H1 (cell line): Measurements from ENCODE around the gene GNG12. TPM values are rescaled to one million over a fixed set of nuclear protein-coding genes. Genes with fewer than 3 reads are reported as not detected.
A peak's percentile ranks its signal among the peaks of the same experiment; 100 is the strongest.

ENCODE experiments used
- CTCF ChIA-PET: fragments of 300-600 bp; sonication (Branson Sonifier 250); formaldehyde crosslinking; loops from one replicate; lab custom pipeline; 2021; ENCODE audit not compliant: partially characterized antibody; lab: Charles Lee
- POLR2A ChIA-PET: fragments of 300-600 bp; sonication (Branson Sonifier 250); formaldehyde crosslinking; loops from one replicate; lab custom pipeline; 2021; ENCODE audit warnings: inconsistent platforms; ENCODE audit not compliant: partially characterized antibody; lab: Charles Lee
- DNase-seq, 2 experiments: peaks; one replicate each; pipeline versions ENCODE4 v3.0.0 to v3.0.0-alpha.2; 2010 to 2022; ENCODE audit warnings: low spot score in 2 of 2, low read depth in 1 of 2, mixed read lengths in 1 of 2
- FAIRE-seq: peaks from 2 replicates; lab custom pipeline; 2011; peaks lifted over from hg19 to GRCh38; lab: Jason Lieb, UNC
- H2AFZ ChIP-seq: 2 replicates; pipeline ENCODE4 v1.8.1; 2012; ENCODE audit warnings: low read length, inconsistent platforms
- H2AK5ac ChIP-seq: 2 replicates; pipeline ENCODE4 v1.6.1; 2013; ENCODE audit warnings: low read depth, low read length
- H2BK120ac ChIP-seq: replicated peaks from 2 replicates; pipeline ENCODE3; 2013; ENCODE audit warnings: low read depth, low read length, inconsistent platforms
- H2BK12ac ChIP-seq: 2 replicates; pipeline ENCODE4 v1.6.1; 2013; ENCODE audit warnings: low read depth, low read length
- H2BK15ac ChIP-seq: 2 replicates; pipeline ENCODE4 v1.6.1; 2013; ENCODE audit warnings: low read length
- H2BK20ac ChIP-seq: 2 replicates; pipeline ENCODE4 v1.6.1; 2013; ENCODE audit warnings: low read length
- H2BK5ac ChIP-seq: 2 replicates; pipeline ENCODE4 v1.6.1; 2013; ENCODE audit warnings: low read depth, low read length
- H3K14ac ChIP-seq: 2 replicates; pipeline ENCODE4 v1.6.1; 2013; ENCODE audit warnings: inconsistent platforms; ENCODE audit not compliant: insufficient read length
- H3K18ac ChIP-seq: 2 replicates; pipeline ENCODE4 v1.6.1; 2013; ENCODE audit warnings: low read length; ENCODE audit errors: extremely low read depth
- H3K23ac ChIP-seq: 2 replicates; pipeline ENCODE4 v1.6.1; 2013; ENCODE audit warnings: inconsistent platforms; ENCODE audit not compliant: insufficient read length
- H3K23me2 ChIP-seq: 2 replicates; pipeline ENCODE4 v1.6.1; 2013; ENCODE audit warnings: low read depth, low read length
- H3K27ac ChIP-seq: 2 replicates; pipeline ENCODE4 v1.6.1; 2011; ENCODE audit warnings: low read depth, low read length, inconsistent platforms
- H3K27me3 ChIP-seq, 4 experiments: replicated peaks in 1 of 4; 1 replicate in 1 of 4; 2 replicates in 3 of 4; pipeline versions ENCODE4 v1.6.1 to v1.8.1; 2011 to 2013; ENCODE audit warnings: low read length in 3 of 4, mild to moderate bottlenecking in 3 of 4, inconsistent platforms in 2 of 4, mixed read lengths in 2 of 4, moderate library complexity in 1 of 4; ENCODE audit not compliant: control insufficient read depth in 3 of 4, insufficient read depth in 3 of 4; ENCODE audit errors: extremely low read depth in 1 of 4
- H3K36me3 ChIP-seq, 4 experiments: 2 replicates each; pipeline versions ENCODE4 v1.6.1 to v1.8.1; 2011 to 2013; ENCODE audit warnings: mild to moderate bottlenecking in 4 of 4, low read length in 3 of 4, moderate library complexity in 2 of 4, control low read depth in 1 of 4, inconsistent platforms in 1 of 4; ENCODE audit not compliant: insufficient read depth in 4 of 4, control insufficient read depth in 2 of 4
- H3K4ac ChIP-seq: replicated peaks from 2 replicates; pipeline ENCODE3; 2013; ENCODE audit warnings: low read length, low read depth, mixed read lengths, inconsistent platforms; ENCODE audit not compliant: insufficient read length
- H3K4me1 ChIP-seq, 4 experiments: replicated peaks in 1 of 4; 1 replicate in 1 of 4; 2 replicates in 3 of 4; pipeline versions ENCODE4 v1.6.1 to v1.8.1; 2011 to 2013; ENCODE audit warnings: low read length in 3 of 4, inconsistent platforms in 2 of 4, mixed read lengths in 1 of 4; ENCODE audit not compliant: insufficient read depth in 4 of 4, control insufficient read depth in 3 of 4
- H3K4me2 ChIP-seq, 2 experiments: 2 replicates each; pipeline versions ENCODE4 v1.6.1 to v1.8.1; 2011 to 2013; ENCODE audit warnings: low read depth in 2 of 2, low read length in 2 of 2, control low read depth in 1 of 2, inconsistent platforms in 1 of 2, mild to moderate bottlenecking in 1 of 2; ENCODE audit not compliant: insufficient read depth in 1 of 2
- H3K4me3 ChIP-seq, 4 experiments: fragments of 200-600, 300-600 bp in 1 of 4; sonication (generic), shearing (Covaris generic), sonication (Bioruptor Twin) in 1 of 4; 2 replicates each; pipeline versions ENCODE4 v1.5.1 to v1.8.1; 2011 to 2016; ENCODE audit warnings: low read length in 4 of 4, low read depth in 3 of 4, control low read depth in 2 of 4, inconsistent platforms in 2 of 4, mild to moderate bottlenecking in 2 of 4, mixed read lengths in 1 of 4, moderate library complexity in 1 of 4; ENCODE audit not compliant: insufficient read depth in 2 of 4; ENCODE audit errors: extremely low read depth in 1 of 4
- H3K56ac ChIP-seq: replicated peaks from 2 replicates; pipeline ENCODE3; 2013; ENCODE audit warnings: low read depth, mild to moderate bottlenecking, mixed read lengths, low read length, inconsistent platforms; ENCODE audit not compliant: insufficient read length
- H3K79me1 ChIP-seq: 2 replicates; pipeline ENCODE4 v1.6.1; 2013; ENCODE audit warnings: low read depth, low read length, control low read depth
- H3K79me2 ChIP-seq, 2 experiments: 2 replicates each; pipeline versions ENCODE4 v1.6.1 to v1.8.1; 2012 to 2013; ENCODE audit warnings: low read length in 2 of 2, mild to moderate bottlenecking in 2 of 2, inconsistent platforms in 1 of 2; ENCODE audit not compliant: insufficient read depth in 2 of 2, control insufficient read depth in 1 of 2
- H3K9ac ChIP-seq, 4 experiments: replicated peaks in 1 of 4; 1 replicate in 1 of 4; 2 replicates in 3 of 4; pipeline versions ENCODE4 v1.6.1 to v1.8.1; 2011 to 2013; ENCODE audit warnings: low read depth in 3 of 4, low read length in 3 of 4, control low read depth in 2 of 4, mild to moderate bottlenecking in 2 of 4, moderate library complexity in 2 of 4, inconsistent platforms in 1 of 4; ENCODE audit errors: extremely low read depth in 1 of 4
- H3K9me3 ChIP-seq, 2 experiments: 2 replicates each; pipeline versions ENCODE4 v1.6.1 to v1.8.1; 2012 to 2013; ENCODE audit warnings: mild to moderate bottlenecking in 2 of 2, moderate library complexity in 2 of 2, control low read depth in 1 of 2, inconsistent platforms in 1 of 2, low read depth in 1 of 2, low read length in 1 of 2, mixed read lengths in 1 of 2; ENCODE audit not compliant: insufficient read depth in 2 of 2
- H4K20me1 ChIP-seq, 2 experiments: replicated peaks in 1 of 2; 2 replicates each; pipeline versions ENCODE3 to v1.8.1; 2011 to 2013; ENCODE audit warnings: inconsistent platforms in 2 of 2, low read length in 2 of 2, mild to moderate bottlenecking in 1 of 2; ENCODE audit not compliant: insufficient read depth in 2 of 2, control insufficient read depth in 1 of 2
- H4K5ac ChIP-seq: 2 replicates; pipeline ENCODE4 v1.6.1; 2013; ENCODE audit warnings: low read length, low read depth, mixed read lengths, inconsistent platforms; ENCODE audit not compliant: insufficient read length
- H4K8ac ChIP-seq: 2 replicates; pipeline ENCODE4 v1.8.0; 2013; ENCODE audit warnings: mild to moderate bottlenecking, moderate library complexity, low read length, inconsistent platforms; ENCODE audit not compliant: insufficient read depth; ENCODE audit errors: extremely low read depth
- H4K91ac ChIP-seq: replicated peaks from 2 replicates; pipeline ENCODE3; 2013; ENCODE audit warnings: low read length, mixed read lengths, inconsistent platforms; ENCODE audit not compliant: insufficient read length
- ASH2L ChIP-seq: fragments of 200-600, 300-600 bp; sonication (generic); IDR thresholded peaks from one replicate; pipeline ENCODE4 v1.7.1; 2017; ENCODE audit warnings: low read length
- CREB1 ChIP-seq: IDR thresholded peaks from 2 replicates; pipeline ENCODE4 v1.6.1; 2012; ENCODE audit warnings: inconsistent platforms
- CTBP2 ChIP-seq: IDR thresholded peaks from 2 replicates; pipeline ENCODE4 v1.7.0; 2011; ENCODE audit warnings: borderline replicate concordance, mild to moderate bottlenecking, moderate library complexity, mixed read lengths, low read length; ENCODE audit not compliant: insufficient read depth, insufficient read length
- JUN ChIP-seq: IDR thresholded peaks from 2 replicates; pipeline ENCODE4 v1.6.1; 2011; ENCODE audit warnings: low read depth, mild to moderate bottlenecking, improper control_type of control experiment, low read length
- KDM4A ChIP-seq: IDR thresholded peaks from one replicate; pipeline ENCODE4 v1.7.1; 2012; ENCODE audit warnings: low read depth, mild to moderate bottlenecking, moderate library complexity, low read length, inconsistent platforms; ENCODE audit not compliant: severe bottlenecking
- NRF1 ChIP-seq: IDR thresholded peaks from 2 replicates; pipeline ENCODE4 v1.6.1; 2011; ENCODE audit warnings: mild to moderate bottlenecking, low read depth, low read length, improper control_type of control experiment
- RXRA ChIP-seq: IDR thresholded peaks from 2 replicates; pipeline ENCODE4 v1.6.1; 2011; ENCODE audit warnings: low read depth, mild to moderate bottlenecking, low read length, moderate library complexity; ENCODE audit not compliant: insufficient read depth
- SIX5 ChIP-seq: IDR thresholded peaks from 2 replicates; pipeline ENCODE4 v1.6.1; 2011; ENCODE audit warnings: mild to moderate bottlenecking, low read depth, low read length
- SP1 ChIP-seq: IDR thresholded peaks from 2 replicates; pipeline ENCODE4 v1.6.1; 2011; ENCODE audit warnings: low read depth, low read length
- SUZ12 ChIP-seq: fragments of 200-600 bp; sonication (generic); IDR thresholded peaks from 2 replicates; pipeline ENCODE4 v1.6.1; 2012; ENCODE audit warnings: mild to moderate bottlenecking, inconsistent platforms, low read length, moderate library complexity, mixed read lengths
- TBP ChIP-seq: IDR thresholded peaks from 2 replicates; pipeline ENCODE4 v1.6.1; 2011; ENCODE audit warnings: low read depth, low read length, improper control_type of control experiment
- YY1 ChIP-seq: IDR thresholded peaks from 2 replicates; pipeline ENCODE4 v1.6.1; 2011; ENCODE audit warnings: low read depth, mild to moderate bottlenecking, low read length
- WGBS, 2 experiments: shearing (Covaris generic) in 1 of 2; methylation state at CpG; one replicate each; pipeline versions ENCODE4 v1.1.6 to v1.1.7; 2013 to 2015; ENCODE audit warnings: low lambda C conversion rate in 2 of 2, mixed read lengths in 2 of 2, inconsistent platforms in 1 of 2, low coverage in 1 of 2, missing lambda C conversion rate in 1 of 2; ENCODE audit not compliant: insufficient replicate concordance in 2 of 2, insufficient coverage in 1 of 2, insufficient read length in 1 of 2; ENCODE audit errors: extremely low coverage in 1 of 2, missing lambda C conversion rate in 1 of 2; 5-methylcytosine and 5-hydroxymethylcytosine counted together
- polyA plus RNA-seq, 7 experiments: library from polyadenylated mRNA; depleted of rRNA in 3 of 7; stranded (reverse) in 5 of 7; unstranded in 2 of 7; fragments of >200 nt in 5 of 7; fragments of 200-250 nt in 2 of 7; gene quantifications; 1 replicate in 5 of 7; 2 replicates in 1 of 7; 4 replicates in 1 of 7; pipeline versions ENCODE4 v1.2.1 to v1.2.3, GENCODE V29; 2011 to 2013; ENCODE audit warnings: missing spikeins in 2 of 7, mixed read lengths in 2 of 7
- total RNA-seq: library from RNA; stranded (reverse); fragmentation: NEBNext Ultra II Directional; extraction: Animal tissue kit (Norgen Biotek cat#: 25700); gene quantifications from 2 replicates; pipeline ENCODE4 v1.2.1, GENCODE V29; 2021
- TF ChIP-seq, protein P1 (sequence below): IDR thresholded peaks from 2 replicates; pipeline ENCODE4 v1.6.1; 2011; ENCODE audit warnings: low read depth, mild to moderate bottlenecking, low read length; ENCODE audit not compliant: insufficient read depth

Gene GNG12
- total and polyA plus RNA-seq, 2 of the 8 experiments (the other 6 are each of a cell fraction or from before 2014, with no cell fraction given): 11.4 to 35.8 TPM

DNA sequence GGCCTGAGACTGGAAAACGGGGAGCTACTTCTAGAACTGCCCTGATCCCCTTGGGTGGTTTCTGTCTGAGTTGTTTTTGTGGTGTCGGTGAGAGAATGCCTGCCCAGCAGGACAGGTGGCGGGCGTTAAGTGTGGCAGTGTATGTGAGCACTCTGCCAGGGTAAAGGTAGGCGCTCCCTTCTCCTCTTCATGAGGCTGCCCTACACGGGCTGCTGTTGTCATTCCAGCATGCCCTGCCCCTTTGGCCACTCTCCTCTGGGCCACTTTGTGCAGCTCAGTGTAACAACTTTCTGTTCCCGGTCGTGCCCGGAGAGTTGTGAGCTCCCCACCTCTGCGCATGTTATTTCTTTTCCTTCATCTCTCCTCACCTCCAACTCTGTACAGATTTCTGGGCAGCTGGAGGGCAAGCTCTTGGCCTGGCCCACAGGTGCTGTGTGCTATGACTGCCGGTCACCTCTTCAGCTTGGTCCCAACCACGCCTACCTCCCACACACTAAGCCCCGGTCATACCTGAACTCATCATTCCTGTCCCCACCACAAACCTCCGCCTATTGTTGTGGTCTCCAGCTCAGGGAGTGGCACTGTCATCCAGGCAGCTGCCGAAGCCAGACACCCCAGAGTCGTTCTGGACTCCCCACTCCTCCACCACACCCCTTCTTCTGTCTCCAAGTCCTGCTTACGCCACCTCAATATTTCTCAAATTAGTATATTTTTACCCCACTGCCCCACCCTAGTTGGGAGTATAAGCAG, 79.3 kb downstream of the GNG12 start:
- Histone ChIP-seq H3K79me1 (no peaks in the 10 kb centered on the region), H2BK15ac (0 out of 2 replicates have a peak overlapping the region, but pooled peaks have one; percentile 49), H3K23me2 (no peaks in the 10 kb centered on the region), H4K8ac (no peak overlapping the region), H3K9me3 (no peaks in the 10 kb centered on the region), H3K4me3 (no peak overlapping the region), H3K4ac (no peak overlapping the region), H3K18ac (no peak overlapping the region), H3K23ac (no peak overlapping the region), H2BK12ac (peak overlapping the region; percentile 32; the same call in 1 of the 2 replicates), H3K36me3 (no peaks in the 10 kb centered on the region), H3K27ac (no peak overlapping the region), H2BK20ac (no peak overlapping the region), H2AFZ (no peak overlapping the region), H3K4me1 (peaks cover 8 to 22% (median 21%) of the 10 kb centered on the region in 4 experiments; a peak in 6 of 7 replicates), H2BK120ac (no peak overlapping the region), H2AK5ac (no peak overlapping the region), H3K27me3 (no peaks in the 10 kb centered on the region), H2BK5ac (no peak overlapping the region; the same call in 1 of the 2 replicates), H3K79me2 (no peaks in the 10 kb centered on the region), H3K9ac (no peak overlapping the region), H3K14ac (no peak overlapping the region), H4K91ac (no peak overlapping the region), H4K5ac (no peak overlapping the region), H3K56ac (no peak overlapping the region), H3K4me2 (no peak overlapping the region), H4K20me1 (no peaks in the 10 kb centered on the region)
- CTCF ChIA-PET: interaction anchor here (0.8 to 12.6 kb wide), 14 partner anchors 11 to 262 kb away, joined by 3 to 156 read pairs (median 4); partner anchors contain the start of gene GADD45A
- FAIRE-seq (no peak), DNase-seq (no peak)
- POLR2A ChIA-PET: interaction anchor here (0.5 to 1.0 kb wide), 2 partner anchors 51 to 69 kb away, joined by 3 to 4 read pairs; partner anchors contain the start of gene GADD45A
- 82% methylated on average over 17 of the region's 17 CpGs; no CpG with 5 or more reads in 1 of the 2 experiments for WGBS, 2 experiments
- TF ChIP-seq KDM4A (no peak), CTBP2 (no peak), SIX5 (no peak), SUZ12 (no peak), RXRA (no peak), SP1 (no peak), YY1 (no peak), JUN (no peak), CREB1 (no peak), TBP (no peak), NRF1 (no peak), ASH2L (no peak)
- TF ChIP-seq, protein P1, sequence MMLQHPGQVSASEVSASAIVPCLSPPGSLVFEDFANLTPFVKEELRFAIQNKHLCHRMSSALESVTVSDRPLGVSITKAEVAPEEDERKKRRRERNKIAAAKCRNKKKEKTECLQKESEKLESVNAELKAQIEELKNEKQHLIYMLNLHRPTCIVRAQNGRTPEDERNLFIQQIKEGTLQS: no peak
